ENCODE results near the gene FLYWCH2.
A peak's percentile ranks its signal among the peaks of the same experiment; 100 is the strongest.
"Not testable (repeated sequence)": the region's sequence is repeated elsewhere in the genome, so short reads cannot be mapped to it uniquely, and the experiment has no call there.

FLYWCH2 gene

DNA sequence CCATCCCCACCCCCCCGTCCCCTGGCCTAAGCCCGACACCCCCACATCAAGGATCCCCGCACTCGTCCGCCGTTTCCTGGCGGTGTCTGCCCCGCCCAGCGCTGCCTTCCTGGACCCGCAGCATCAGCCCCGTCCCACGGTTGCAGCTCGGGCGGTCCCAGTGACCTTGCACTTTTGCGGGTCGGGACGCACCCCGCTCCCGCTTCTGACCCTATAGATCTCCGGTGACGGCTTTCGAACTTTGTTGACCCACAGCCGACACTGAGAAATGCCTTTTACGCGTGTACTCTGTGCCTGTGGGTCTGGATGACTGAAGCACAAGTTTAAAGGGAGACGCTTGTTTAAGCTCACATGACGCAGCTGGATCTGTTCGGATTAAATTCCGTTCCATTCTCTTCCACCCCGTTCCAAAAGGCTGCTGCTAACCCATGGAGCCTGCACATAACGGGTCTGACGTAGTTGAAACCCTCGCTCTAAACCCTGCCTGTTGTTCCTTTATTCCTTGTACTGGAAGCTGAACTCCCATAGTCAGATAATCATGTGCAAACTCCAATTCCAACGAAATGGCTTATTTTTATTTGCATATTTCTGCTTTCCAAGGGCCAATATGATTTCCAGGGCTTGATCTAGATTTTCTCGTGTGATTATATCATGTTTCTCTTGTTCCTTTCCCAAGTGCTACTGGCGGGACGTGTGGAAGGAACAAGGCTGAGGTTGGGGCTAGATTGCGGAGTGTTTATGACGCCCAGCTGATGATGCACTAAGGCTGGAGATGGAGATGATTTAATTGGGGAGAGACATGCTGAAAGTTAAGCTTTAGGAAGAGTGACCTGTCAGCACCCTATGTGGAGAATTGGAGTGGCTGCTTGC is 29.6 kb downstream of the FLYWCH2 start:
- DNase-seq (ENCODE audit: low read depth in 2 of 2), result peak in 1 of 2 donors; percentile 11

DNA sequence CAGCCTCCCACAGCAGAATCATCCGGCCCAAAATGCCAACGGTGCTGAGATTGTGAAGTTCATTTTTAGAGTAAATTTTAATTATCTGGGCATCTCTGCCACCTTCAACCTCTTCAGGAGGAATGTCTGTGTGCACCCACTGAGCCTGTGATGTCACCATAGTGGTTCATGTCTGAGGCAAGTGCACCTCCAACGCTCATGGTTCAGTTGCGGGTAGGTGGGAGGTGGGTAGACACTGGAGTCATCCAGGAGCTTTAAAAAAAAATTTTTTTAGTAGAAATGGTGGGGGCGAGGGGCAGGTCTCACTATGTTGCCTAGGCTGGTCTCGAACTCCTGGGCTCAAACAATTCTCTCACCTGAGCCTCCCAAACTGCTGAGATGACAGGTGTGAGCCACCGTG is 30.6 kb downstream of the FLYWCH2 start:
- no peak for DNase-seq (ENCODE audit: low read depth in 2 of 2)

DNA sequence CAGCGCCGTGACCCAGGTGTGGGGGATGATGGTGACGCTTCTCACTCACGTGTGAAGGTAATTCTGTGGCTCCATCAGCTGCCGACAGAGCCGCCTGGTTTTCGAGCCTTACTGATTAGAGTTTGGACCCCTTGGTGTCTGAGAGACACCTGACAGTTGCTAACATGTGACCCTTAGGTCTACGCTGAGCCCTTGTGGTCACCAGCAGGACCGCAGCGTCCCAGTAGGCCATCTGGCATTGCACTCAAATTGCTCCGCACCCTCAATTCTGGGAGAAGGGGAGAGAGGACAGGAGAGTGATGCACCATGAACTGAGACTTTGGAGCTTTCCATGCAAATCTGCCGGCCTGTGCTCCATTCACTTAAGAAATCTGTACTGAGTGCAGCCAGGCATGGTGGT is 31.2 kb downstream of the FLYWCH2 start:
- DNase-seq (ENCODE audit: low read depth in 2 of 2), result no peak

DNA sequence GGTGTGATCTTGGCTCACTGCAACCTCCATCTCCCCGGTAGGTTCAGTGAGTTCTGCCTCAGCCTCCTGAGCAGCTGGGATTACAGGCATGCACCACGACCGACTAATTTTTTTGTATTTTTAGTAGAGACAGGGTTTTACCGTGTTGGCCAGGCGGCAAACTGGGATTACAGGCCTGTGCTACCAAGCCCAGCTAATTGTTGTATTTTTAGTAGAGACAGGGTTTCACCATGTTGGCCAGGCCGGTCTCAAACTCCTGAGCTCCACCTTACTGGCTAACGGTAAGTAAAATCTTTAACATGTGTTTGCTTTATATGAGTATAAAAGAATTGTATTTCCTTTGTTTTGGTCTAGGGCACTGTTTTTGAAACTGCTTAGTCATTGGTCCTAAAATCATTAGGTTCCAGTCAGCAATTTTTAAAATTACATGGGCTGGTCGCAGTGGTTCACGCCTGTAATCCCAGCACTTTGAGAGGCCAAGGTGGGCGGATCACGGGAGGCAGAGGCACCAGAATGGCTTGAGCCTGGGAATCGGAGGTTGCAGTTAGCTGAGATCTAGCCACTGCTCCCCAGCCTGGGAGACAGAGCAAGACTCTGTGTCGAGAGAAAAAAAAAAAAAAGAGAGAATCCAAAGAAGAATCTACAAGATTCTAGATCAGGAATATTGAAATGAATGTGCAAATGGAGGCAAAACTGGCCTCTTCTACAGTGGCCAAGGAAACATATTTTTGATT is 32.3 kb downstream of the FLYWCH2 start:
- no peak for DNase-seq (ENCODE audit: low read depth in 2 of 2)

DNA sequence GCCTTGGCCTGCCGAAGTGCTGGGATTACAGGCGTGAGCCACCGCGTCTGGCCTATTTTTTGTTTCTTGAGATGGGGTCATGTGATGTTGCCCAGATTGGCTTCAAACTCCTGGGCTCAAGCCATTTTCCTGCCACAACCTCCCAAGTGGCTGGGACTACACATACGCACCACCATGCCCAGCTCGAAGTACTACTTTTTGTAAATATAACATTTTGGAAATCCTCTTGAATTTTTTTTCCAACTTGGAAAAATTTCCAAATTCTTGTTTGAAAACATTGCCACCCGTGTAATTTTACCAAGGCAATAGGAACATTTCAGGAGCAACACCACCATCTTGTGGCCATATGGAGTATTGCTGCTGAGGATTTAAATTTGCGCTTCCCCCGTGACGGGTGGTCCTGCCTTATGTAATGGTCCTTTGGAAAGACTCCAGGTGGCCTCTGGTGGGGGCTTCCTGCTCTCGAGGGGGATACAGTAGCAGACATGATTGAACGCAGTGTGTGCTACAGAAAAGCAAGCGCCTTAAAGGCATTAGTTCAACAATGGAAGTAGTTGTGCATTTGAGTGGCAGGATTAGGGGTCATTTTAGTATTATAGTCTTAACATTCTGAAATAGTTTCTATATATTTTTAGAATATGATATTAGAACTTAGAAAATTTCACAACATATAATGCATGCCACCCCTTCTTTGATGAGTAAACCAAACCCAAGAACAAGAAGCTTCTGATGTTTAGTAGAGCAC is 36.7 kb downstream of the FLYWCH2 start:
- DNase-seq (ENCODE audit: low read depth in 2 of 2), result peak; percentile 36 to 42

DNA sequence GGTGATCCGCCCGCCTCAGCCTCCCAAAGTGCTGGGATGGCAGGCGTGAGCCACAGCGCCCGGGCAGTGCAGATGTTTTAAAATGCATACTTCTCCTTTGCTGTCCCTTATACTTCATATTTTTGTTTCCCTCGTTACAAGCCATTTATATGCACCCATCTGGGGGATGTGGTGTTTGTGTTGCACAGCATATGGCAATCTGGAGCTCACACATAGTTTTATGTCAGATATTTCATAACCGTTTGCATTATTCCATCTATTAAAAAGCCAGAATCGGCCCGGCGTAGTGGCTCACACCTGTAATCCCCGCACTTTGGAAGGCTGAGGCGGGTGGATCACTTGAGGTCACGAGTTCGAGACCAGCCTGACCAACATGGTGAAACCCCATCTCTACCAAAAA is 40.5 kb downstream of the FLYWCH2 start:
- no peak for DNase-seq (ENCODE audit: low read depth in 2 of 2)

DNA sequence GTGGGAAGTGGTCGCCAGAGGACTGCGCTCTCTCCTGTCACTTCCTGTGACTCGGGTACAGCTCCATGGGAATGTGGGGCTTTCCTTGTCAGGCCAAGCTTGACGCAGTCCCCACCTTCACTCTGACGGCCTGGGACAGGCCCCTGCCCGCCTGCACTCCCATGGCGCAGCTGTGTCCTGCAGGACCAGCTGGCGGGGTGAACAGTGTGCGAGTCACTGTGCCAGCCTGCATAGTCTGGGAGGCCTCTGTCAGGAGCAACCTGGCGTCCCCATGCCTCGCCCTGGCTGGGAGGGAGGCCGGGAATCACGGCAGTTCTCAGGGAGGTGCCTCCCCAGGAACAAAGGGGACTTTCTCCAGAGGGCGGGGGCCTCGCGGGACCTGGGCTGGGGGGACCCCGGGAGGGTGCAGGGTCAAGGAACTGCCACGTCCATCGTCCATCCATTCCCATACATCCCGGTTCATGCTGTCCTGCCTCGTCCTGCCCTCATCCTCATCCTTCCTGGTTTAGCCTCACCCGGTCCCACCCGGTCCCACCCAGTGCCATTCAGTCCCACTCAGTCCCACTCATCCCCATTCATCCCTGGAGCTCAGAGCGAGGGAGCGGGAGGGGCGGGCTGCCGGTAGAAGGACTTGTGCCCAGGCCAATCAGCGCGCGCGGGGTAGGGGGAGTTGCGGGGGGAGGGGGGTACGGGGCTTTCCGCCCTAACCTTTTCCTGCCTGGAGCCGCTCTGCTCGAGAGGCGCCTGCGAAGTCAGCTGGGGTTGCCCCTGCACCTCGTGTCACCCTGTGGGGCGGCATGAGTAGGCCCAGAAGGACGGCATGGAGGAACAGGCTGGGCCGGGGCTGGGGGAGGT is 42.1 kb downstream of the FLYWCH2 start:
- no peak for DNase-seq (ENCODE audit: low read depth in 2 of 2)

DNA sequence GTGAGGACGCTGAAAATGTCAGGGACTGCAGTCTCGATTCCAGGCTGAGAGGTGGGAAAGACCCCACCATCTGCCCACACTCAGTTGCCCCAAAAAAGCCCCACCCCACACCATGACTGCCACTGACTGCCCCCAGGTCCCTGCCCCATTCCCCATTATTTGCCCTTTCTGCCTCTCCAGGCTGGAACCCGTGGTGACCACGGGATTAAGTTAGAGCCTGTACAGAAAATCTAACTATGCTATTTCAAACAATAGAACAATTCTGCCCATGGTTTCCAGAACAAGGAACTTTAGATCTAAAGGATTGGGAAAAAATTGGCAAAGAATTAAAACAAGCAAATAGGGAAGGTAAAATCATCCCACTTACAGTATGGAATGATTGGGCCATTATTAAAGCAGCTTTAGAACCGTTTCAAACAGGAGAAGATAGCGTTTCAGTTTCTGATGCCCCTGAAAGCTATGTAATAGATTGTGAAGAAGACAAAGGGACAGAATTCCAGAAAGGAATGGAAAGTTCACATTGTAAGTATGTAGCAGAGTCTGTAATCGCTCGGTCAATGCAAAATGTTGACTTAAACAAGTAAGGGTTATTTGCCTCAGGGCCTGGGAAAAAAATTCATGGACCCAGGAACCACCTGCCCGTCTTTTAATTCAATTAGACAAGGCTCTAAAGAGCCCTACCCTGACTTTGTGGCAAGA is 43.1 kb downstream of the FLYWCH2 start:
- no peak for DNase-seq (ENCODE audit: low read depth in 2 of 2)

DNA sequence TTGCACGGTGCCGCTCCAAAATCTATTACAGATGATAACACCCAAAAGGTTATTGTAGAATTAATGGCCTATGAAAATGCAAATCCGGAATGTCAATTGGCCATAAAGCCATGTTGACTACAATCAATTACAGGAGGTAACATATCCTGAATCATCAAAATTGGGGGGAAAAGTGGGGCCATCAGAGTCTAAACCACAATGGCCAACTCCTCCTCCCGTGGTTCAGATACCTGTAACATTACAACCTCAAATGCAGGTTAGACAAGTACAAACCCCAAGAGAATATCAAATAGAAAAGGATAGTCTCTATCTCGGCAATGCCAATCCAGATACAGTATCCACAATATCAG is 43.6 kb downstream of the FLYWCH2 start:
- DNase-seq (ENCODE audit: low read depth in 2 of 2), result no peak

DNA sequence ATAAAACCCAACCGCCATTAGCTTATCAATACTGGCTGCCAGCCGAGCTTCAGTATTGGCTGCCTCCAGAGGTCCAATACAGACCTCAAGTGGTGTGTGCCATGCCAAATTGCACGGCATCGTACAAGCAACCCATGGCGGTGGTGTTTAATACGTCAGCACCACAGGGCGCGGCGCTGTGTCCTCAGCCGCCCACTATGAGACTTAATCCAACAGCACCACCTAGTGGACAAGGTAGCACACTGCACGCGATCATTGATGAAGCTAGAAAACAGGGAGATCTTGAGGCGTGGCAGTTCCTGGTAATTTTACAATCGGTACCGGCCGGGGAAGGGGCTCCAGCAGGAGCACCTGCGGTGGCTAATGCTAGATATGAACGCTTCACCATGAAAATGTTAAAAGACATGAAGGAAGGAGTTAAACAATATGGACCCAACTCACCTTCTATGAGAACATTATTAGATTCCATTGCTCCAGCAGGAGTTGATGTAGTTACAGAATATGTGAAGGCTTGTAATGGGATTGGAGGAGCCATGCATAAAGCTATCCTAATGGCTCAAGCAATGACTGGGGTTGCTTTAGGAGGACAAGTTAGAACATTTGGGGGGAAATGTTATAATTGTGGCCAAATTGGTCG is 44.1 kb downstream of the FLYWCH2 start:
- peak; percentile 80 to 84 for DNase-seq (ENCODE audit: low read depth in 2 of 2)

DNA sequence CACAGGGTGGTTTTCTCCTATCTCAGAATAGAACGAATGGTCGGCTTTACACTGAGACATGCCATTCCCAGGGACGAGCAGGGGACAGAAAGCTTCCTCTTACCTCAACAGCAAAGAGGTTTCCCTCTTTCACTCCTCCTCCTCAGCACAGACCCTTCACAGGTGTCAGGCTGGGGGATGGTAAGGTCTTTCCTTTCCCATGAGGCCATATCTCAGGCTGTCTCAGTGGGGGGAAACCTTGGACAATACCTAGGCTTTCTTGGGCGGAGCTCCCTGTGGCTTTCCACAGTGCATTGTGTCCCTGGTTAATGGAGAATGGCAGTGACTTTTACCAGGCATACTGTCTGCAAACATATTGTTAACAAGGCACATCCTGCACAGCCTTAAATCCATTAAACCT is 45.1 kb downstream of the FLYWCH2 start:
- DNase-seq (ENCODE audit: low read depth in 2 of 2), result not testable (repeated sequence)

DNA sequence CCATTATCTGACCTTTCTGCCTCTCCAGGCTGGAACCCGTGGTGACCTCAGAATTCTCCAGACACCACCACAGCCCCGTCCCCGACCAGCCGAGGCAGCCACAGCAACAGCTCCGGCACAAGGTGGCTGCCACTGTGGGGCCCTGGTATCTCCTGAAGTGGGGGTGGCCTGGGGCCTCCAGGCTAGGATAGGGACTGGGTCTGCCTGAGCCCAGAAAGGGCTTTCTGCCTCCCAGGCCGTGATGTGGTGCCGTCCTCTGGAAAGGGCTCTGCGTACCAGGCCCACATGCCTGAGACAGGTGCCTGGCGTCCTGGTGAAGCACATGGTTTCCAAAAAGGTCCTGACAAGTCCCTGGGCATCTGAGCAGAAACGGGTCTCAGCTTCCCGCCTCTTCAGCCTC is 45.8 kb downstream of the FLYWCH2 start:
- DNase-seq (ENCODE audit: low read depth in 2 of 2), result no peak

DNA sequence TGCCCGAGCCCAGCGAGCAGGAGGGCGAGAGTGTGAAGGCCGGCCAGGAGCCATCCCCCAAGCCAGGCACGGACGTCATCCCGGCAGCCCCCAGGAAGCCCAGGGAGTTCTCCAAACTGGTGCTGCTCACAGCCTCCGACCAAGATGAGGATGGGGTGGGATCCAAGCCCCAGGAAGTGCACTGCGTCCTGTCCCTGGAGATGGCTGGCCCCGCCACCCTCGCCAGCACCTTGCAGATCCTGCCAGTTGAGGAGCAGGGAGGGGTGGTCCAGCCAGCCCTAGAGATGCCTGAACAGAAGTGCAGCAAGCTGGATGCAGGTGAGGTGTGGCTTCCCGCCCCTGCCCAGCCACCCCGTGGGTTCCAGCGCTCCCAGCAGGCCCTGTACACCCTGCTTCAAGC is 46.7 kb downstream of the FLYWCH2 start:
- no peak for DNase-seq (ENCODE audit: low read depth in 2 of 2)

DNA sequence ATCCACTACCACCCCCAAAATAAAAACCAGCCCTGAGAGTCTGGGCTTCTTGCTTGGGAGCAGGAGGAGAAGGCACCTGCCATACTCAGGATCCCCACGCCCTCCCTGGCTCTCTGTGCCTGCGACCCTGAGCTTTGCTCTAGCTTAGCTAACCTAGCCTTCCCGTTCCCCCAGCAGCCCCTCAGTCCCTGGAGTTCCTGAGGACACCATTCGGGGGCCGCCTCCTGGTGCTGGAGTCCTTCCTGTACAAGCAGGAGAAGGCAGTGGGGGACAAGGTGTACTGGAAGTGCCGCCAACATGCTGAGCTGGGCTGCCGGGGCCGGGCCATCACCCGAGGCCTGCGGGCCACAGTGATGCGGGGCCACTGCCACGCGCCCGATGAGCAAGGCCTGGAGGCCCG is 47.2 kb downstream of the FLYWCH2 start:
- DNase-seq (ENCODE audit: low read depth in 2 of 2), result no peak

DNA sequence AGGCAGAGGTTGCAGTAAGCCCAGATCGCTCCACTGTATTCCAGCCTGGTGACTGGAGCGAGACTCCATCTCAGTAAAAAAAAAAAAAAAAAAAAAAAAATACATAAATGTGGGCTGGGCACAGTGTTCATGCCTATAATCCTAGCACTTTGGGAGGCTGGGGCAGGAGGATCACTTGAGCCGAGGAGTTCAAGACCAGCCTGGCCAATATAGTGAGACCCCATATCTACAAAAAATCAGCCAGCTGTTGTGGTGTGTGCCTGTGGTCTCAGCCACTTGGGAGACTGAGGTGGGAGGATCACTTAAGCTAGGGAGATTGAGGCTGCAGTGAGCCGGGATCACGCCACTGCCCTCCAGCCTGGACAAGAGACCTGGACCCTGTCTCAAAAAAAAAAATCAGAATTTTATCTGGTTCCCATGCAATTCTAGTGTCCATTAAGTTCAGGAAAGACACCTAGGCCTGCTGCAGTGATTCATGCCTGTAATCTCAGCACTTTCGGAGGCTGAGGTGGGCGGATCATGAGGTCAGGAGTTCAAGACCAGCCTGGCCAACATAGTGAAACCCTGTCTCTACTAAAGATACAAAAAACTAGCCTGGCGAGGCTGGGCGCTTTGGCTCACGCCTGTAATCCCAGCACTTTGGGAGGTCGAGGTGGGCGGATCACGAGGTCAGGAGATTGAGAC is 48.4 kb downstream of the FLYWCH2 start:
- not testable (repeated sequence) for DNase-seq (ENCODE audit: low read depth in 2 of 2)

DNA sequence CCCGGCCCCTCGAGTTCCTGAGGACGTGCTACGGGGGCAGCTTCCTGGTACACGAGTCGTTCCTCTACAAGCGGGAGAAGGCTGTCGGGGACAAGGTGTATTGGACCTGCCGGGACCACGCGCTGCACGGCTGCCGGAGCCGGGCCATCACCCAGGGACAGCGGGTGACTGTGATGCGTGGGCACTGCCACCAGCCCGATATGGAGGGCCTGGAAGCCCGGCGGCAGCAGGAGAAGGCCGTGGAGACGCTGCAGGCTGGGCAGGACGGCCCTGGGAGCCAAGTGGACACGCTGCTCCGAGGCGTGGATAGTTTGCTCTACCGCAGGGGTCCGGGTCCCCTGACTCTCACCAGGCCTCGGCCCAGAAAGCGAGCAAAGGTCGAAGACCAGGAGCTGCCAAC is 50.1 kb downstream of the FLYWCH2 start:
- no peak for DNase-seq (ENCODE audit: low read depth in 2 of 2)

DNA sequence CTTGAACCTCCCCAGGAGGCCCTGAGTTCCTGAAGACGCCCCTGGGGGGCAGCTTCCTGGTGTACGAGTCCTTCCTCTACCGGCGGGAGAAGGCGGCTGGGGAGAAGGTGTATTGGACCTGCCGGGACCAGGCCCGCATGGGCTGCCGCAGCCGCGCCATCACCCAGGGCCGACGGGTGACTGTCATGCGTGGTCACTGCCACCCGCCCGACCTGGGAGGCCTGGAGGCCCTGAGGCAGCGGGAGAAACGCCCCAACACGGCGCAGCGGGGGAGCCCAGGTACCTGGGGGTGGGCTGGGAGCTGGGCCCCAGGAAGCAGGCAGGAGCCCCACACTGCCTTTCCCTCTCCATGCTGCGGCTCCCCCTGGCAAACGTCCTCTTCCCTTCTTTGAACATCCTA is 50.7 kb downstream of the FLYWCH2 start:
- no peak for DNase-seq (ENCODE audit: low read depth in 2 of 2)

DNA sequence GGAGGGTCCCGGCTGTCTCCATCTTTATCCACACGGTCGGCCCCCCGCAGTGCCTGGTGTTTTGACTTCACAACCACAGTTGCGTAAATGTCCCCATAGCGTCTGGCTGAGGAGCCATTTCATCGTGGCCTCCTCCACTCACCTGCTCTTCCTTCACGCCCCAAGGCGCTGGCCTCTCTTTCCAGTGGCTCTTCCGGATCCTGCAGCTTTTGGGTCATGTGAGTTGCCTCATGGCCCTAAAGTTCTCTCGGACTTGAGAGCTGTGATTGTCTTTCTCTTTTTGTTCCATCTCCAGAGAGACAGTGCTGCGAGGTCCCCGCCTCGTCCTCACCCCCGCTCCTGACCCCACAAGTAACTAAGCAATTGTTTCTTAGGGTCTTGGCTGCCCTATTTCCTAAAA is 51.4 kb downstream of the FLYWCH2 start:
- no peak for DNase-seq (ENCODE audit: low read depth in 2 of 2)

DNA sequence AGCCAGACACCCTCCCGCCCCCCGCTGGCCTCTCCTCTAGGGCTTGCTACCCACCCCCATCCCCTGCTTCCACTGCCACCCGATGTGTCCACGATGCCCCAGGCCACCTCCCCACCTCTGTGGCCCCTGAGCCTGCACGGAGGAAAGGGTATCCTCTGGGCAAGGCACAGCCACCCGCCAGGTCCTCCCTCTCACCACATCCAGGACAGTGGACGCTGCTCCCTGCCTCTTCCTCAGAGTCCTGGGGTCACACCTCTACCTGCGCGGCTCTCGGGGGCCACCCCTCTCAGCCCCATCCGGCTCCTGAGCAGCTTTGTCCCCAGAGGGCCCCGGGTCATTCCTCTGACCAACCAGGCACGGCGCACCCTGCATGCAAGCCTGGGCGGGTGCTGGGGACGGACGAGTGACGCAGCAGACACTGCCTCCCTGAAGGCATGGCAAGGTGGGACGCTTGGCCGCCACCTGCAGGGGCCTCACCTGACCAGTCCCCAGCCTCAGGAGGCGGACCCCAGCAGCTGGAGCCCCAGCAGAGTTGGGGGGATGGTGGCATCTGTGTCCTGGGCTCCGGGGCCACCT is 53.5 kb downstream of the FLYWCH2 start:
- no peak for DNase-seq (ENCODE audit: low read depth in 2 of 2)

DNA sequence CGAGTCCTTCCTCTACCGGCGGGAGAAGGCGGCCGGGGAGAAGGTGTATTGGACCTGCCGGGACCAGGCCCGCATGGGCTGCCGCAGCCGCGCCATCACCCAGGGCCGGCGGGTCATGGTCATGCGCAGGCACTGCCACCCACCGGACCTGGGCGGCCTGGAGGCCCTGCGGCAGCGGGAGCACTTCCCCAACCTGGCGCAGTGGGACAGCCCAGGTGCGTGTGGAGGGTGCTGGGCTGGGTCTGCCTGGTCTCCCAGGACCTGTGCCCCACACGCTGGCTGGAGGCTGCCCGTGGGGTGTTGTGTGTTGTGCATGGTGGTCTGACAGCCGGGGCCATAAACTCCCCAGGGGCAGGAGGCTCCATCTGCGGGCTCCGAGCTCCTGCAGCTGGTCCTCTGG is 54.2 kb downstream of the FLYWCH2 start:
- no peak for DNase-seq (ENCODE audit: low read depth in 2 of 2)

All from stimulated activated CD4-positive, alpha-beta T cell treated with anti-CD3 and anti-CD28 coated beads, Interleukin-4, amount 100 ng/mL, for 48 hours (primary cell).